ENCODE measurements around the gene BMP2. TPM values are rescaled to one million over a fixed set of nuclear protein-coding genes. Genes with fewer than 3 reads are reported as not detected.

The BMP2 gene
- total RNA-seq, 3 donors from 2014 or later (not counting 1 experiment from before 2014, with no cell fraction given), result 0.45 to 0.66 (median 0.45) TPM

DNA sequence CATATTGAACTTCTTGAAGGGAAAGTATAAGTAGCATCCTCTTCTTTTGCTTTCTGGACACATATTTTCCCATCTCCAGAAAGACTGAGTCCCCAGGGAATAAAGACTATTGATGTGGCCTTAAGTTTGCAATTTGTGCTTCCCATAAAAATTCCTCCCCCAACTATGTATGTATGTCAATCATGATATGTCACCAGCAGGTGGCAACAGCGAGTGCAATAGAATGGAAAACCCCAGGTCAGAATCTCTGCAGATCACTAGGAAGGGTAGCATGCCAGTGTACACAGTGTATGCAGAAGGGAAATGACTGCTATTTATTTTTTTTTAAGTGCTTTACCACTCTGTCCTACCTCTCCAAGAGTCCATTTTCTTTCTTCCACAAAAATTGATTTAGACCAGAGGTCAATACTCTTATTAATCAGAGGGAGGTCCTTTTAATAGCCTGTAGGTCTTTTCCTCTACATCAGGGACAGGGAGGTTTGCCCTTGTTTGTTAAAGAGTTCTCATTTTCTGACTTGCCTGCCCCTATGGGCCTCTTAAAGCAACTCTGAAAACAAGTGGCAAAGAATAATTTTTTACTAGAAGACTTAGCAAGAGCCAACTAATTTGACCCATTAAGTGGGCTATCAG lies 61.4 kb downstream of the BMP2 start:
- no peak overlapping the region for H3K27ac ChIP-seq (ENCODE audit: low read length)
- no peaks in the 10 kb centered on the region for H3K36me3 Mint-ChIP-seq
- no peak overlapping the region for H3K4me3 ChIP-seq (ENCODE audit: low read length)
- H3K36me3 ChIP-seq (ENCODE audit: control insufficient read depth, insufficient read depth, low read length), result no peaks in the 10 kb centered on the region
- no peaks in the 10 kb centered on the region for H3K9me3 Mint-ChIP-seq
- WGBS (ENCODE audit: insufficient coverage), result 0% methylated on average over 1 of the region's 1 CpG
- H3K27me3 Mint-ChIP-seq (ENCODE audit: low read depth in 2 of 2), result no peaks in the 10 kb centered on the region
- ATAC-seq (peak; percentile 63 to 79 (median 63)), DNase-seq (peak; percentile 15 to 36)
- H3K4me3 Mint-ChIP-seq, result no peak overlapping the region
- no peaks in the 10 kb centered on the region for H3K9me3 ChIP-seq (ENCODE audit: control insufficient read depth, insufficient read depth, low read length)
- H3K27me3 ChIP-seq (ENCODE audit: control insufficient read depth, insufficient read depth, low read length), result no peaks in the 10 kb centered on the region
- no peak overlapping the region for H3K27ac Mint-ChIP-seq
- no peaks in the 10 kb centered on the region for H3K4me1 ChIP-seq (ENCODE audit: control insufficient read depth, insufficient read depth, low read length)
- intact Hi-C loops (cut with micrococcal nuclease), result loop anchor here (5.0 kb wide), 1 partner anchor 1893 kb away; no protein-coding TSS in a partner anchor
- H3K4me1 Mint-ChIP-seq, result no peaks in the 10 kb centered on the region
- TF ChIP-seq, protein P1, sequence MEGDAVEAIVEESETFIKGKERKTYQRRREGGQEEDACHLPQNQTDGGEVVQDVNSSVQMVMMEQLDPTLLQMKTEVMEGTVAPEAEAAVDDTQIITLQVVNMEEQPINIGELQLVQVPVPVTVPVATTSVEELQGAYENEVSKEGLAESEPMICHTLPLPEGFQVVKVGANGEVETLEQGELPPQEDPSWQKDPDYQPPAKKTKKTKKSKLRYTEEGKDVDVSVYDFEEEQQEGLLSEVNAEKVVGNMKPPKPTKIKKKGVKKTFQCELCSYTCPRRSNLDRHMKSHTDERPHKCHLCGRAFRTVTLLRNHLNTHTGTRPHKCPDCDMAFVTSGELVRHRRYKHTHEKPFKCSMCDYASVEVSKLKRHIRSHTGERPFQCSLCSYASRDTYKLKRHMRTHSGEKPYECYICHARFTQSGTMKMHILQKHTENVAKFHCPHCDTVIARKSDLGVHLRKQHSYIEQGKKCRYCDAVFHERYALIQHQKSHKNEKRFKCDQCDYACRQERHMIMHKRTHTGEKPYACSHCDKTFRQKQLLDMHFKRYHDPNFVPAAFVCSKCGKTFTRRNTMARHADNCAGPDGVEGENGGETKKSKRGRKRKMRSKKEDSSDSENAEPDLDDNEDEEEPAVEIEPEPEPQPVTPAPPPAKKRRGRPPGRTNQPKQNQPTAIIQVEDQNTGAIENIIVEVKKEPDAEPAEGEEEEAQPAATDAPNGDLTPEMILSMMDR (IDR thresholded peaks at IDR 0.05), result peak; percentile 46

DNA sequence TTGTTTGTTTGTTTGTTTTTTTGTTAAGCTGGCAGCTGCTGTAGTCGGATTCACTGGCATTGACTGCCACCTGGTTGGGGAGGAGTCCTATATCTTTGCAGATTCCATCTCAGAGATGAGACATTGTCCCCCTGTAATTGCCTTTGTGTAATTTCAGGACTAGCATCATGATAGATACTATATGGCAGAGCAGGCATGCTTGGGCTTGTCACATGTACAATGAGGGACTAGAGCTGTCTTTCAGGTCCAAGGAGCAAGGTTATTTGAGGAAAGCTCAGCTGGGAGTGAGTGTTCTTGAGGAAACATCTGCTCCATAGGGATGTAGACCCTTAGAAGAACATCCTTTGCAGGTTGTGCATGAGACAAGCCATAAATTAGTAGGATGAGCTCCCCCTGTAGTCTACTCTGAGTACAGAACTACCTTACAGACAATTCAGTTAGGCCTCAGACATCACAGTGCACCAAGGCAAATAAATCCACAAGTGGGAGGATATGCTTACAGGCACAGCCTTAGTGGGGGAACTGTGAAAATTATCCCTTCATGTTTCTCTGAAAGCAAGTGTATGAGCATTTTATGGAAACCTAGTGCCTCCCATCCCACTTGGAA lies 62.1 kb downstream of the BMP2 start:
- Mint-ChIP-seq H3K27me3 (ENCODE audit: low read depth in 2 of 2) (no peaks in the 10 kb centered on the region), H3K27ac (no peak overlapping the region), H3K4me1 (no peaks in the 10 kb centered on the region), H3K36me3 (no peaks in the 10 kb centered on the region), H3K4me3 (no peak overlapping the region), H3K9me3 (no peaks in the 10 kb centered on the region)
- intact Hi-C loops (cut with micrococcal nuclease), result loop anchor here (5.0 kb wide), 1 partner anchor 1893 kb away; no protein-coding TSS in a partner anchor
- Histone ChIP-seq H3K27me3 (ENCODE audit: control insufficient read depth, insufficient read depth, low read length) (no peaks in the 10 kb centered on the region), H3K4me3 (ENCODE audit: low read length) (no peak overlapping the region), H3K9me3 (ENCODE audit: control insufficient read depth, insufficient read depth, low read length) (no peaks in the 10 kb centered on the region), H3K36me3 (ENCODE audit: control insufficient read depth, insufficient read depth, low read length) (no peaks in the 10 kb centered on the region), H3K4me1 (ENCODE audit: control insufficient read depth, insufficient read depth, low read length) (no peaks in the 10 kb centered on the region), H3K27ac (ENCODE audit: low read length) (no peak overlapping the region)
- 84% methylated on average over 1 of the region's 1 CpG for WGBS (ENCODE audit: insufficient coverage)
- DNase-seq (no peak), ATAC-seq (no peak)
- TF ChIP-seq, protein P1 (IDR thresholded peaks at IDR 0.05), result no peak
